Activated T-cell treated with anti-CD3 and anti-CD28 coated beads for 1 hour (primary cell): ENCODE data around the gene PLCB4.
"Not testable (repeated sequence)": the region's sequence is repeated elsewhere in the genome, so short reads cannot be mapped to it uniquely, and the experiment has no call there.

Experiments
- DNase-seq: peaks from one replicate; pipeline ENCODE4 v3.0.0-alpha.2; 2020; ENCODE audit warnings: low read depth

PLCB4 gene

GRCh38 chr20:9068841-9069663 is at the start of gene PLCB4:
PLCB4 (plus strand) TSS chr20:9069087; CDS start chr20:9307815, 238,728 bp downstream.
- no peak for DNase-seq

- no peak for DNase-seq
These were observed 49.1 kb upstream of the PLCB4 start for GRCh38 chr20:9019833-9020232.

DNA sequence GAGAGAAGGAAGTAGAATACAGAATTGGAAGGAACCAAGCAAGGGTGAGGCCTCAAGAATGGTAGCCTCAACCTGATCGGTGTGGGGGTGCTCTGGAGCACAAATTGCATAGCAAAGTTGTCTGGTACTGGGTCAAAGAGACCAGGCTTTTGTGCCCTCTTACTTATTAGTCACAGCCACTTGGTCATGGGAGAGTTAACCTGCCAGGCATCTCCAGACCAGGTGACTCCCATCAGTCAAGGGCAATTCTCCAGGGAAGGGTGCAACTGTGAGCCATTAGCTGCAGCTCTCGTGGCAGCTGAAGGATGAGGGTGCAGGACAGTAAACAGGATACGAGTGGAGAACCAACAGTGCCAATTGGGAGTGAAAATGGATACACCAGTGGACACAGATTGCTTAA is 47.7 kb upstream of the PLCB4 start:
- no peak for DNase-seq

- no peak for DNase-seq
These were observed 47.2 kb upstream of the PLCB4 start for GRCh38 chr20:9021699-9022098.

DNA sequence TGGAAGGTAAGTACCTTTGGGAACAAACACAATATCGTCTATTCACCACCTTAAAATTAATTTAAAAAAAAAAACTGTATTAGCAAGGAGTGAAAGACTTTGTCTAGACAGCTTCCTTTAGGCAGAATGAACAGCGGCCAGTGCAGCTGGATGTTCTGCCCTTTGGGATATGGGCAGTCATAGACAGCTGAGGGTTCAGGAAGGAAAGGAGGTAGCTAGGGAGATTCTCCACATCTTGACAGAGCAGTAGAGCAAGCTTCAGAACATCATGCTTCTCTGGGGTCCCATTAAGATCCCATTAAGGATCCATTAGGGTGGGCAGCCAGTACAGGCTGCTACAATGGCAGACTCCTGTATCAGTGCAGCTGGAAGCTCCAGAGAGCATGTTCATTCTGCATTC is 46.5 kb upstream of the PLCB4 start:
- no peak for DNase-seq

- no peak for DNase-seq
These were observed 44.3 kb upstream of the PLCB4 start for GRCh38 chr20:9024606-9025005.

DNA sequence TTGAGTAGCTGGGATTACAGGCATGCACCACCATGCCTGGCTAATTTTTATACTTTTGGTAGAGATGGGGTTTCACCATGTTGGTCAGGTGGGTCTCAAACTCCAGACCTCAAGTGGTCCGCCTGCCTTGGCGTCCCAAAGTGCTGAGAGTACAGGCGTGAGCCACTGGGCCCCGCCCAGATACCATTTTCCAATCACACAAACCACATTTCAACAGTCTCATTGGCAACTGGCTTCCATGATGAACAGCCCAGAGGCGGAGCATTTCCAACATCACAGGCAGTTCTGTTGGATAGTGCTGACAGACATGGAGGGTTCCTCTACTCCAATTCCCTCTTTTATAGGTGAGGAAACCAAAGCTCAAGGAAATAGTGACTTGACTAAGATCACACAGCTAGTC is 43.9 kb upstream of the PLCB4 start:
- DNase-seq, result no peak

DNA sequence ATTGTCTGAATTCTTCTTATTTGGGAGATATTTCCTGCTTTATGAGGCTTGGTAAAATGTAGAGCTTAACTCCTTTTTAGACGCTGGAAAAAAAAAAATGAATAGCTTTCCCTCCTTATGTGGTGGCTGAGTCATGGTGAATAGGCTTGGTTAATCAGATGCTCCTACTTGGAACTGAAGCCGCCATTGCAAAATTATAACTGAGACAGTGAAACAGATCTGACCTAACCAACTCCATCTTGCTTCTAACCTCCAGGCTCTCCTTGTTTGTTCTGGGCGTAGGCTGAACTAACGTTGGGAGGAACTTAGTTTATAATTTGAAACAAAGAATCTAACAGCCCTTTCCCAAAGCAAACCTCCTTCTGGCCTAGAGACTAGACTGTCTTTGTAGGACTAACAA is 43.2 kb upstream of the PLCB4 start:
- DNase-seq, result no peak

DNA sequence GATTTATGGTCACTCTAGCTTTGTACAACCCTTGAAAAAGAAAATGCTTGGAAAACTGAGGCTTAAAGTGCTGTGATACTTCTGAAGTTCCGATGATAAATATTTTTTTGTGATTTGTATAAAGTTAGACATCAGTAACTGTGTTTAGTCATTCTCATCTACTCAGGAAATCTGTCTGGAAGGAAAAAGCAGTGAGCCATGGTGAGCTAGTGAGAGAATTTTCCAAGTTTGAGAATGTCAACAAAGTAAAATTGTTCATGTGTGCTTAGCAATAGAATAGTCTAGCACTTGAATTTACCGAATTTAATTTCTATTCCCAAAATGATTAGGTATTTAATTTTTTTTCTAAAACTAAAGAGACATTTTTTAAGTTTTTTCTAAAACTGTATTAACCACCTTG is 41.3 kb upstream of the PLCB4 start:
- DNase-seq, result no peak

- no peak for DNase-seq
These were observed 40.5 kb upstream of the PLCB4 start for GRCh38 chr20:9028419-9028818.

GRCh38 chr20:9031991-9032390 is 36.9 kb upstream of the PLCB4 start:
- no peak for DNase-seq

GRCh38 chr20:9032758-9033157 is 36.1 kb upstream of the PLCB4 start:
- no peak for DNase-seq

GRCh38 chr20:9035126-9035525 is 33.8 kb upstream of the PLCB4 start:
- no peak for DNase-seq

- DNase-seq, result no peak
These were observed 32.3 kb upstream of the PLCB4 start for GRCh38 chr20:9036593-9036992.

DNA sequence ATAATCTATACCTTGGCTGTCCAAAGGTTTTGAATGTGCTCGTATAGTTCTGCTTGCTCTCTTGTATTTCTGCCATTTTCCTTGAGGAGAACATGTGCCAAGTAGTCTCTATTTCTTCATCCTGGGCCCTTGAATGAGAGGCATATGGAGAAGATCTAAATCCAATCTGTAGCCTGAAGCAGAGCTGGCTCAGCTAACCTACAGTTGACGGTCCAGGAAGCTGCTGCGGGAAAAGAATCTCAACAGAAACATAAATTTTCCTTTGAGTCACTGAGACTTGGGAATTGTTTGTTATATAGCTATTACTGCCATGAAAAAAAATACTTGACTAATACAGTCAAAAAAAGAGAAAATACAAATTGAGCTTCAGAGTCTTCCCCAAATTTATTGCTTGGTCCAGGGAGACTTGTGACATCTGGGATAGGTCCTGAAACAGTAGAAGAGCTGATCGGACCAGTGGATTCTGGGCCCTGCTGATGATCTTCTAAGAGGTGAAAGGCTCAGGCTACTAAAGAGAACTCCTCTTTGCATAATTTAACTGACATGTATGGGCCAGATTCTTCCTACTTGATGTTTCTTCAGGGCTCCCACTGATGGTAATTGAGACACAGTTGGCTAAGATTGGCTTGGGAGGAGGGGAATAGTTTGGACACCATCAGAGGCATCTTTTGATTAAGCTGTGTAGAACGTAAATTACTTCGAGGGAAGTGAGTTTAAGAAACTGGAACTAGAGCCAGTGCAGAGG is 29.9 kb upstream of the PLCB4 start:
- no peak for DNase-seq

DNA sequence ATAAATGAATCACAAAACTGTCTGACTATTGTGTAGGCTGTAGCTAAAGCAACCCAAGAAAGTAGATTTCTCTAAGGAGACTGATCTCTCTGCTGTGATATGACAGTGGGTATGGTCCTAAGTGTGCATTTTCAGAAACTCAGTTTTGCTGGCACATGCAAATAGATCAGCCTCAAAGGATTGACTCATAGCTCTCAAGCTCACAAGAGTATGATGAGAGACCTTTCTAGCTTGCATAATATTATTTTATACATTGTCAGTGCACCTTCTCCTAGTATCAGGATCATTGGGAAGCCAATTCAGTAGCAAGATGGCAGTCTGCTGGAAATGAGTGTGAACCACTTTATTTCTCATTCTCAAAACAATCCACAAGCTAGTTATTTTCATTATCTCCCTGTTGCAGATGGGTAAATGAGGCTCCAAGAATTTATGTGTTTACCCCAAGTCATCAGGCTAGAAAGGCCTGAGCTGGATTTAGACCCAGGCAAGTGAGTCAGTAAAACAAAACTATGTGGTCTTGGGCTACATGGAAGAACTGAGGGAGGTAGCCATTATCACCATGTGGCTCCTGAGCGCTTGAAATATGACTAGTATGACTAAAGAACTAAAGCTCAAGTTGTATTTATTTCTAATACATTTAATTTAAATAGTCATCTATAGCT is 27.9 kb upstream of the PLCB4 start:
- no peak for DNase-seq

DNA sequence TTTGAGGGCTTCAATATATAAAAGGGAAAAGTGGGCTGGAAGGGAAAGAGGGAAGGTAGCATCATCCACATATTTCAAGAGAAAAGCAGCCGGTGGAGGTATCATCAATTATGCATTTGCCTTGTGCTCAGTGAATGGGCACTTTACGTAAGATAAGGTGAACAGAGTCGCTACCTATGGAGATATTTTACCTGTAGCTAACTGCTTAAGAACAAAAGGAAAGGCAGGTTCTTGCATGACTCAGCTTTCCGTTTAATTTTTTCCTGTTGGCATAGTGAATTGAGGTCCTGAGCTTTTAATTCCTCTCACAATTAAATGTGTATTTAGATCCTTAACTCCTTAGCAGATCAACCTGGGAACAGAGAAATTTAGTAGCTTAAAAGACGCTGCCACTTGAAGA is 25.5 kb upstream of the PLCB4 start:
- no peak for DNase-seq

- DNase-seq, result not testable (repeated sequence)
These were observed 21.0 kb upstream of the PLCB4 start for GRCh38 chr20:9047928-9048327.

DNA sequence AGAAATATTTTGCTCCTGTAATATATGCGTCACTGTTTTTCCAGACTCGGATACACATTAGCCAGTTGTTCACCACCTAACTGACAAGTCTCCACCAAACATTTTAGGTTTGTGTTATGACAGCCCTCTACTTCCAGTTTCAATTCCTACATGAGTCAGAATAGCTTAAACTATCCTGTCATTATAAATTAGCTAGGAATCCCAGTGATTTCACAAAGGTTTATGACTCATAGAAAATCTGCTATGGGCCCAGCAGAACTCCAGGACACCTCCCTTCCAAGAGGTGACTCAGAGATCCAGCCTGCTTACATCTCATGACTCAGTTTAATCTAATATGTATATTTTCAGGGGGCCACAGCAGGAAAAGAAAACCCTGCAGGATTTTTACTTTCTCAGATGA is 17.4 kb upstream of the PLCB4 start:
- DNase-seq, result no peak

DNA sequence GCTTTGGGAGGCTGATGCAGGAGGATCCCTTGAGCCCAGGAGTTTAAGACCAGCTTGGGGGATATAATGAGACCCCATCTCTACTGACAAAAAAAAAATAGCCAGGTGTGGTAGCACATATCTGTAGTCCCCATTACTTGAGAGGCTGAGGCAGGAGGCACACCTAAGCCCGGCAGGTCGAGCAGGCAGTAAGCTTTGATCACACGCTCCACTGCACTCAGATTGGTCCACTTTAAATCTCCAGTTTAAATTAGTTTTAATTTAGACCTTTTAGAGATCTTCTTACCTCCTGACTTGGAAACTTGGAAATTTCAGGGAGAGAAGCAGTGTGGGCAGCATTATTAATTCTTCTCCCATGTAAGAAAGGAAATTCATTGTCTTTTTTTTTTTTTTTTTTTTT is 16.8 kb upstream of the PLCB4 start:
- DNase-seq, result no peak

DNA sequence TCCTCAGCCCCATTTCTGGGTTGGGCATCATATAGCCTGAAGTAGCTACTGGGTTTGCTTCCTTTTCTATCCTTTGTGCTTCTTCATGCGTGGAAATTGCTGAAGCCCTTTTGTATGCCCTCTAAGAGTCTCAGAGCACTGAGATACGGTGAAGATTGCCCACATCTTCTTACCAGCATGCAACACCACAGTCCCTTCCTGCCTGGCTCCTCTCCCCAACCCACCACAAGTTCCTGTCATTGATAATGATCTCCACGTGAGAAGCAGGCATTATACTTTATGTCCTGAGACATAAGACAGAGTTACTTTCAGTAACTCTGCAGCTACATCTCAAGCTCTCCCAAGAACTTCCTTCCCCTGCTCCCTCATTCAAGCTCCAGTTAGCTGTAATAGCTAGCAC is 15.8 kb upstream of the PLCB4 start:
- DNase-seq, result no peak

DNA sequence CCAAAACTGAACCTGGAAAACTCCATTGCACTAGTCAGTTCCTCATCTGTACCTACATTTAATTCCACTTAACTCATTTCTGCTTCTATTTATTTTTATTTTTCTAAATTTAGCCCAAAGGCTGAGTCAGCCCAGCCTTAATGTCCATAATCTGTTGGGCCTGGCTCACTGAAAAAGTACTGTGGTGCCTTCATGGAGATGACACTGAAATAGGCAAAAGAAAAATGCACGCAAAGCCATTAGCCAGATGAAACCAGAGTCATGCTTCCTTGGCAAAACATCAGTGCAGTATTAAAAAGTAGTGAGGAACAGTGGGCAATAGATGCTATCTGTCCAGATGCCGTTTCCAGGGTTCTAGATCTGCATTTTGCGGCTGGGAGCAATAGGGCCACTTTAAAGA is 14.7 kb upstream of the PLCB4 start:
- DNase-seq, result no peak

- DNase-seq, result no peak
These were observed 9.0 kb upstream of the PLCB4 start for GRCh38 chr20:9059931-9060330.
